GM12878 (cell line): ENCODE results near the gene LRRC8B. TPM values are rescaled to one million over a fixed set of nuclear protein-coding genes. Genes with fewer than 3 reads are reported as not detected.

Experiments
- ATAC-seq: fragments of 200-7000 bp; cut with Tn5 transposase; 3 replicates; pipeline ENCODE4 v1.9.1; 2020; ENCODE audit warnings: mild to moderate bottlenecking, moderate library complexity
- BruUV-seq: library from RNA; stranded (reverse); fragments of 400-500 nt; replicated peaks from 2 replicates; lab custom pipeline; 2021; lab: Mats Ljungman, UMichigan
- CTCF ChIA-PET: fragments of 300-600 bp; sonication (Branson Sonifier 250); formaldehyde crosslinking; extraction: SDS; loops from one replicate; lab custom pipeline; 2021; ENCODE audit warnings: inconsistent platforms; lab: Yijun Ruan, JAX
- POLR2A ChIA-PET: fragments of 350-600 bp; formaldehyde crosslinking; extraction: SDS; loops from one replicate; lab custom pipeline; 2021; ENCODE audit warnings: inconsistent platforms; lab: Charles Lee
- RAD21 ChIA-PET: fragments of 300-600 bp; sonication (Branson Sonifier 250); formaldehyde crosslinking; loops from one replicate; lab custom pipeline; 2023; ENCODE audit warnings: antibody characterized with exemption; ENCODE audit not compliant: unreplicated experiment; lab: Charles Lee
- SMC1A ChIA-PET: fragments of 300-600 bp; sonication (Branson Sonifier 250); formaldehyde crosslinking; loops from one replicate; lab custom pipeline; 2023; ENCODE audit not compliant: unreplicated experiment, uncharacterized antibody; lab: Charles Lee
- DNase-seq: peaks from one replicate; pipeline ENCODE4 v3.0.0-alpha.2; 2011; ENCODE audit warnings: low read depth, low spot score
- FAIRE-seq: peaks from 3 replicates; lab custom pipeline; 2011; peaks lifted over from hg19 to GRCh38; lab: Jason Lieb, UNC
- H2AFZ ChIP-seq: 2 replicates; pipeline ENCODE4 v1.6.0; 2011; ENCODE audit warnings: low read depth, low read length, control low read depth; ENCODE audit not compliant: control insufficient read depth
- H3K27ac ChIP-seq: 2 replicates; pipeline ENCODE4 v1.5.1; 2011; ENCODE audit warnings: control low read depth; ENCODE audit not compliant: control insufficient read depth, insufficient read depth
- H3K27me3 ChIP-seq, 2 experiments: replicated peaks in 1 of 2; 2 replicates each; pipeline versions ENCODE4 v1.6.0 to v1.6.1; 2011; ENCODE audit warnings: low read length in 1 of 2; ENCODE audit not compliant: control insufficient read depth in 2 of 2, insufficient read depth in 2 of 2
- H3K36me3 ChIP-seq, 2 experiments: 2 replicates each; pipeline ENCODE4 v1.5.1; 2011; ENCODE audit warnings: low read length in 1 of 2; ENCODE audit not compliant: control insufficient read depth in 2 of 2, insufficient read depth in 2 of 2
- H3K4me1 ChIP-seq: 2 replicates; pipeline ENCODE4 v1.6.1; 2011; ENCODE audit warnings: mild to moderate bottlenecking, low read length, moderate library complexity, mixed read lengths; ENCODE audit not compliant: control insufficient read depth, insufficient read depth
- H3K4me2 ChIP-seq: 2 replicates; pipeline ENCODE4 v1.6.0; 2011; ENCODE audit warnings: control low read depth; ENCODE audit not compliant: control insufficient read depth, insufficient read depth
- H3K4me3 ChIP-seq: fragments of 200-600 bp; sonication (generic); 2 replicates; pipeline ENCODE4 v1.5.1; 2016
- H3K79me2 ChIP-seq: 2 replicates; pipeline ENCODE4 v1.6.0; 2011; ENCODE audit warnings: low read length; ENCODE audit not compliant: control insufficient read depth, insufficient read depth
- H3K9ac ChIP-seq: 2 replicates; pipeline ENCODE4 v1.8.0; 2011; ENCODE audit warnings: low read length, control low read depth, mixed read lengths; ENCODE audit not compliant: control insufficient read depth, insufficient read depth
- H3K9me3 ChIP-seq: replicated peaks from 3 replicates; pipeline ENCODE4 v1.5.1; 2011; ENCODE audit warnings: mild to moderate bottlenecking, low read length; ENCODE audit not compliant: control insufficient read depth, insufficient read depth
- H4K20me1 ChIP-seq: 2 replicates; pipeline ENCODE4 v1.6.0; 2011; ENCODE audit not compliant: control insufficient read depth, insufficient read depth
- NBN ChIP-seq: fragments of 450-650 bp; IDR thresholded peaks from 2 replicates; pipeline ENCODE4 v1.6.1; 2016
- PBX3 ChIP-seq: IDR thresholded peaks from 2 replicates; pipeline ENCODE4 v1.6.1; 2011; ENCODE audit warnings: mild to moderate bottlenecking, low read depth, low read length, moderate library complexity; ENCODE audit not compliant: insufficient replicate concordance
- RAD21 ChIP-seq: IDR thresholded peaks from 2 replicates; pipeline ENCODE4 v1.6.1; 2011; ENCODE audit warnings: mild to moderate bottlenecking, low read depth, low read length, moderate library complexity; ENCODE audit not compliant: insufficient read depth
- SMAD5 ChIP-seq: IDR thresholded peaks from 2 replicates; pipeline ENCODE4 v1.6.1; 2016; ENCODE audit warnings: antibody characterized with exemption, low read depth
- WGBS: methylation state at CpG from one replicate; pipeline ENCODE4 v1.1.6; 2016; ENCODE audit warnings: low lambda C conversion rate; ENCODE audit not compliant: insufficient replicate concordance, insufficient coverage; ENCODE audit errors: missing lambda C conversion rate; 5-methylcytosine and 5-hydroxymethylcytosine counted together
- in situ Hi-C: fragments of 300-500 bp; cut with MboI; formaldehyde crosslinking; loops from 9 replicates; pipeline ENCODE4 v1.14.3; 2018; ENCODE audit warnings: mixed read lengths
- intact Hi-C: fragments of 100-400 bp; cut with micrococcal nuclease; formaldehyde crosslinking; loops from one replicate; pipeline ENCODE4 v1.14.2; 2022; ENCODE audit not compliant: unreplicated experiment
- polyA plus RNA-seq, 11 experiments: library from polyadenylated mRNA; depleted of rRNA in 4 of 11; unstranded in 6 of 11; stranded (reverse) in 5 of 11; fragments of >200 nt; fragmentation: Nextera tagmentation in 4 of 11; fragmentation: Illumina TruSeq in 1 of 11; extraction: Ambion mirVana in 4 of 11; extraction: Trizol in 1 of 11; gene quantifications; 1 replicate in 1 of 11; 2 replicates in 10 of 11; pipeline versions ENCODE4 v1.2.1 to v1.2.3, GENCODE V29; 2011 to 2016; ENCODE audit warnings: inconsistent platforms in 2 of 11, missing spikeins in 2 of 11, low read depth in 1 of 11
- total RNA-seq, 4 experiments: library from RNA; depleted of rRNA in 3 of 4; stranded (reverse); fragments of >200 nt in 3 of 4; fragmentation: Illumina TruSeq in 1 of 4; extraction: Trizol in 1 of 4; gene quantifications; 2 replicates each; pipeline versions ENCODE4 v1.2.1 to v1.2.3, GENCODE V29; 2013 to 2021

Gene LRRC8B
- total and polyA plus RNA-seq, 10 of the 15 experiments (the other 5 are each of a cell fraction or from before 2014, with no cell fraction given) = 1.3 to 9.2 (median 5.4) TPM

- intact Hi-C loops = no loop called here
Observed at GRCh38 chr1:89607156-89607555, 82.5 kb downstream of the LRRC8B start.

More at GRCh38 chr1:89607156-89607555, 82.5 kb downstream of the LRRC8B start:
- H3K4me2 ChIP-seq = no peak overlapping the region
- H3K36me3 ChIP-seq = no peaks in the 10 kb centered on the region
- no peak overlapping the region for H2AFZ ChIP-seq
- no peaks in the 10 kb centered on the region; the same call in 2 of the 3 replicates for H3K9me3 ChIP-seq
- DNase-seq (no peak), ATAC-seq (no peak), FAIRE-seq (no peak)
- H3K9ac ChIP-seq = no peak overlapping the region
- ChIA-PET POLR2A (no interaction called here), RAD21 (interaction anchor here (1.4 kb wide), 1 partner anchor 161 kb away, joined by 3 read pairs; no protein-coding TSS in a partner anchor), CTCF (interaction anchor here (0.7 to 2.8 kb wide), 2 partner anchors 123 to 125 kb away, joined by 3 to 8 read pairs; no protein-coding TSS in a partner anchor), SMC1A (interaction anchor here (0.8 to 13.0 kb wide), 2 partner anchors 87 to 155 kb away, joined by 3 to 124 read pairs; no protein-coding TSS in a partner anchor)
- no peak overlapping the region for H3K4me3 ChIP-seq
- BruUV-seq = no TSS peak
- H3K4me1 ChIP-seq = peaks cover 23% of the 10 kb centered on the region
- H4K20me1 ChIP-seq = no peaks in the 10 kb centered on the region
- no peak overlapping the region for H3K27ac ChIP-seq
- WGBS = 90% methylated on average over 2 of the region's 2 CpGs
- no peaks in the 10 kb centered on the region; a peak in 1 of 4 replicates for H3K27me3 ChIP-seq
- H3K79me2 ChIP-seq = no peaks in the 10 kb centered on the region
- TF ChIP-seq NBN (no peak), RAD21 (no peak), PBX3 (no peak), SMAD5 (no peak)
- in situ Hi-C loops = no loop called here
